ENCODE data around the gene PIGBOS1. TPM values are rescaled to one million over a fixed set of nuclear protein-coding genes. Genes with fewer than 3 reads are reported as not detected.
A peak's percentile ranks its signal among the peaks of the same experiment; 100 is the strongest.
"Not testable (repeated sequence)": the region's sequence is repeated elsewhere in the genome, so short reads cannot be mapped to it uniquely, and the experiment has no call there.

The PIGBOS1 gene
- polyA plus RNA-seq, 1 of the 3 experiments (the other 2 are of a cell fraction) = 18.2 TPM

- no peaks in the 10 kb centered on the region for H4K20me1 ChIP-seq (ENCODE audit: insufficient read depth)
- no peak for TF ChIP-seq SIN3A (IDR thresholded peaks at IDR 0.05; ENCODE audit: borderline replicate concordance, low read depth, low read length)
- peak; percentile 27; the same call in 1 of the 2 replicates for TF ChIP-seq RCOR1 (IDR thresholded peaks at IDR 0.05; ENCODE audit: low read length)
- H3K9me3 ChIP-seq = no peaks in the 10 kb centered on the region
- CTCF ChIA-PET = interaction anchor here (0.7 to 1.8 kb wide), 4 partner anchors 15 to 116 kb away, joined by 3 to 7 read pairs (median 4); partner anchors contain the start of genes CCPG1 and PIERCE2
- no peaks in the 10 kb centered on the region for H3K9me2 ChIP-seq
- H3K4me2 ChIP-seq = peak overlapping the region; percentile 87
- no peaks in the 10 kb centered on the region for H3F3A ChIP-seq (replicated peaks; ENCODE audit: insufficient read depth)
- DNase-seq = no peak
- peaks cover 4 to 6% of the 10 kb centered on the region in 2 experiments; a peak in 3 of 4 replicates for H3K4me1 ChIP-seq (ENCODE audit: control insufficient read depth in 1 of 2, insufficient read depth in 2 of 2, low read depth in 1 of 2, low read length in 1 of 2)
- H3K27me3 ChIP-seq (ENCODE audit: insufficient read depth) = no peaks in the 10 kb centered on the region
- H3K9ac ChIP-seq = peak overlapping the region; percentile 99
- H2AFZ ChIP-seq (ENCODE audit: low read depth) = peak overlapping the region; percentile 93
- peaks cover 52% of the 10 kb centered on the region for H3K79me2 ChIP-seq (ENCODE audit: insufficient read depth)
- H3K36me3 ChIP-seq (replicated peaks in 1 of 2; ENCODE audit: control insufficient read depth in 1 of 2, insufficient read depth in 2 of 2, low read length in 1 of 2) = peaks cover 0 to 3% of the 10 kb centered on the region in 2 experiments
- 42% methylated on average over 4 of the region's 4 CpGs for WGBS (ENCODE audit: low lambda C conversion rate)
- POLR2A ChIA-PET = interaction anchor here (0.9 to 1.7 kb wide), 3 partner anchors 12 to 123 kb away, joined by 3 to 22 read pairs (median 5); partner anchors contain the start of genes CCPG1, PIERCE2 and RSL24D1
- H3K4me3 ChIP-seq (ENCODE audit: low read depth in 2 of 2, low read length in 1 of 2) = peak overlapping the region; percentile 67 to 99
- H3K27ac ChIP-seq (ENCODE audit: low read depth in 2 of 2, low read length in 1 of 2) = peak overlapping the region; percentile 88
Measured at GRCh38 chr15:55319537-55320237, 764 bp upstream of the PIGBOS1 start.

DNA sequence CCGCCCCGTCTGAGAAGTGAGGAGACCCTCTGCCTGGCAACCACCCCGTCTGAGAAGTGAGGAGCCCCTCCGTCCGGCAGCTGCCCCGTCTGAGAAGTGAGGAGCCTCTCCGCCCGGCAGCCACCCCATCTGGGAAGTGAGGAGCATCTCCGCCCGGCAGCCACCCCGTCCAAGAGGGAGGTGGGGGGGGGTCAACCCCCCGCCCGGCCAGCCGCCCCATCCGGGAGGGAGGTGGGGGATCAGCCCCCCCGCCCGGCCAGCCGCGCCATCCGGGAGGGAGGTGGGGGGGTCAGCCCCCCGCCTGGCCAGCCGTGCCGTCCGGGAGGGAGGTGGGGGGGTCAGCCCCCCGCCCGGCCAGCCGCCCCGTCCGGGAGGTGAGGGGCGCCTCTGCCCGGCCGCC, 16.1 kb downstream of the PIGBOS1 start:
- H3K4me1 ChIP-seq (ENCODE audit: control insufficient read depth in 1 of 2, insufficient read depth in 2 of 2, low read depth in 1 of 2, low read length in 1 of 2); H3K9me3 ChIP-seq; H3K4me3 ChIP-seq (ENCODE audit: low read depth in 2 of 2, low read length in 1 of 2); H3K9ac ChIP-seq; H3K9me2 ChIP-seq; DNase-seq; H3K27me3 ChIP-seq (ENCODE audit: insufficient read depth); H3K4me2 ChIP-seq; CTCF ChIA-PET; H3K79me2 ChIP-seq (ENCODE audit: insufficient read depth); H4K20me1 ChIP-seq (ENCODE audit: insufficient read depth); H3K36me3 ChIP-seq (replicated peaks in 1 of 2; ENCODE audit: control insufficient read depth in 1 of 2, insufficient read depth in 2 of 2, low read length in 1 of 2); H2AFZ ChIP-seq (ENCODE audit: low read depth); POLR2A ChIA-PET; H3K27ac ChIP-seq (ENCODE audit: low read depth in 2 of 2, low read length in 1 of 2); H3F3A ChIP-seq (replicated peaks; ENCODE audit: insufficient read depth): not testable (repeated sequence)
- WGBS (ENCODE audit: low lambda C conversion rate) = no CpG with 5 or more reads among the region's 32 CpGs

DNA sequence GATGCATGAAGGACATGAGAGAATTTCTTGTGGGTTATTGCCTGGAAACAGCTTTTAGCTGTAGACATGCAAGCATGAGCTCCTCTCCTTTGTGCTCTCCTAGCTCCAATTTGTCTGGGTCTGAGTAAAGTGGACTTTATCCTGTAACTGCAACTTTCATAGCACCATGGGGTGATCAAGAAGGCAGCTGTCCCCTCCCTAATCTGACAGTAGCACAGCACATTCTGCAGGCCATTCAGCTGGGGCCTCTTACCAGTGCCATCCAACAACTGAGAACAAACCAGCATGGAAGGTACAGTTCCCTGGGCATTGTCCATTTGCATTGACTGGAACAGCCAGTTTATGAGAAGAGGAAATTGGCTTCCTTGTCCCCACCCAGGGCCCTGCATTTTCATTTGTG, 21.6 kb downstream of the PIGBOS1 start:
- H3K4me1 ChIP-seq (ENCODE audit: control insufficient read depth in 1 of 2, insufficient read depth in 2 of 2, low read depth in 1 of 2, low read length in 1 of 2) = no peaks in the 10 kb centered on the region; a peak in 1 of 4 replicates
- no peak for DNase-seq
- H3F3A ChIP-seq (replicated peaks; ENCODE audit: insufficient read depth) = no peaks in the 10 kb centered on the region
- H3K36me3 ChIP-seq (replicated peaks in 1 of 2; ENCODE audit: control insufficient read depth in 1 of 2, insufficient read depth in 2 of 2, low read length in 1 of 2) = no peaks in the 10 kb centered on the region
- no peaks in the 10 kb centered on the region for H3K9me3 ChIP-seq
- H3K4me2 ChIP-seq = no peak overlapping the region
- no peaks in the 10 kb centered on the region for H3K27me3 ChIP-seq (ENCODE audit: insufficient read depth)
- CTCF ChIA-PET = no interaction called here
- H3K9ac ChIP-seq = no peak overlapping the region
- H3K4me3 ChIP-seq (ENCODE audit: low read depth in 2 of 2, low read length in 1 of 2) = no peak overlapping the region
- no peak overlapping the region for H3K27ac ChIP-seq (ENCODE audit: low read depth in 2 of 2, low read length in 1 of 2)
- POLR2A ChIA-PET = no interaction called here
- no peaks in the 10 kb centered on the region for H3K79me2 ChIP-seq (ENCODE audit: insufficient read depth)
- H3K9me2 ChIP-seq = no peaks in the 10 kb centered on the region
- no peak overlapping the region for H2AFZ ChIP-seq (ENCODE audit: low read depth)
- H4K20me1 ChIP-seq (ENCODE audit: insufficient read depth) = no peaks in the 10 kb centered on the region
- TF ChIP-seq CTCF (IDR thresholded peaks at IDR 0.05) (no peak), EZH2phosphoT487 (IDR thresholded peaks at IDR 0.05; ENCODE audit: borderline replicate concordance, low read depth) (no peak), MAX (IDR thresholded peaks at IDR 0.05; ENCODE audit: low read depth) (no peak), FOXM1 (IDR thresholded peaks at IDR 0.05; ENCODE audit: low read depth) (no peak), ELF1 (IDR thresholded peaks at IDR 0.05) (no peak), MXI1 (IDR thresholded peaks at IDR 0.05; ENCODE audit: low read depth, low read length) (no peak), JUND (IDR thresholded peaks at IDR 0.05) (no peak), REST (IDR thresholded peaks at IDR 0.05; ENCODE audit: low read depth, low read length) (no peak), YY1 (IDR thresholded peaks at IDR 0.05; ENCODE audit: low read depth) (no peak), TEAD4 (IDR thresholded peaks at IDR 0.05; ENCODE audit: borderline replicate concordance, insufficient read depth) (no peak)
- TF ChIP-seq, protein P1, sequence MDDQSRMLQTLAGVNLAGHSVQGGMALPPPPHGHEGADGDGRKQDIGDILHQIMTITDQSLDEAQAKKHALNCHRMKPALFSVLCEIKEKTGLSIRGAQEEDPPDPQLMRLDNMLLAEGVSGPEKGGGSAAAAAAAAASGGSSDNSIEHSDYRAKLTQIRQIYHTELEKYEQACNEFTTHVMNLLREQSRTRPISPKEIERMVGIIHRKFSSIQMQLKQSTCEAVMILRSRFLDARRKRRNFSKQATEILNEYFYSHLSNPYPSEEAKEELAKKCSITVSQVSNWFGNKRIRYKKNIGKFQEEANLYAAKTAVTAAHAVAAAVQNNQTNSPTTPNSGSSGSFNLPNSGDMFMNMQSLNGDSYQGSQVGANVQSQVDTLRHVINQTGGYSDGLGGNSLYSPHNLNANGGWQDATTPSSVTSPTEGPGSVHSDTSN (IDR thresholded peaks at IDR 0.05) = no peak
